ENCODE measurements around the gene IL36G.
"Not testable (repeated sequence)": the region's sequence is repeated elsewhere in the genome, so short reads cannot be mapped to it uniquely, and the experiment has no call there.

The IL36G gene

DNA sequence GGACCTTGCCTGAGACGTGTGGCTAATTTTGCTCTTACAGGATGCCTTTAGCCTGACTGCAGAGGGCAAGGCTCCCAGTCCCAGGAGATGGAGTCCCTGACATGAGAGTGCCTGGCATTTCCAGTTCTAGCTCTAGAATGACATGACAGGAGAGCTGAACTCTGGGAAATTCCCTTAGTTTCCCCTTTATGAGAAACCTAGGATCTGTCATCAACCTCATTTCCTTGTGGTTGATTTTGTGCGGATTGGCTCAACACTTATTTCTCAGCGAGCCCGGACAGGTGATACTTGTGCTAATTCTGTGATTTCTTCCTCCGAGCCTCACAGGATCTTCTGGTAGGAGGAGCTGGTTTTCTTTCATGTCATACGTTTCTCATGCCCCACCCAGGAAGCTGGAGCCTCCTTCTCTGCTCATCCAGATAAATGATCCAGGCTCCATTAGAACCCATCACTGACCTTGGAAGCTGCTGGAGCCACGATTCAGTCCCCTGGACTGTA lies at the start of gene IL36G:
Gene IL36G (plus strand): TSS at position 448 of the 498 bp plus-strand sequence. CDS start 633 bp downstream, outside the sequence.
- Histone ChIP-seq H2AFZ (ENCODE audit: low read depth, low read length) (no peak within 1 kb of the TSS), H3K36me3 (ENCODE audit: insufficient read depth, low read length) (no peaks in the 10 kb centered on the region), H3K4me3 (ENCODE audit: low read length) (no peak within 1 kb of the TSS), H3K9me3 (ENCODE audit: low read length) (no peaks in the 10 kb centered on the region), H3K4me1 (ENCODE audit: insufficient read depth, low read length) (no peaks in the 10 kb centered on the region), H3K27me3 (ENCODE audit: insufficient read depth, low read length) (peaks cover 14% of the 10 kb centered on the region)

DNA sequence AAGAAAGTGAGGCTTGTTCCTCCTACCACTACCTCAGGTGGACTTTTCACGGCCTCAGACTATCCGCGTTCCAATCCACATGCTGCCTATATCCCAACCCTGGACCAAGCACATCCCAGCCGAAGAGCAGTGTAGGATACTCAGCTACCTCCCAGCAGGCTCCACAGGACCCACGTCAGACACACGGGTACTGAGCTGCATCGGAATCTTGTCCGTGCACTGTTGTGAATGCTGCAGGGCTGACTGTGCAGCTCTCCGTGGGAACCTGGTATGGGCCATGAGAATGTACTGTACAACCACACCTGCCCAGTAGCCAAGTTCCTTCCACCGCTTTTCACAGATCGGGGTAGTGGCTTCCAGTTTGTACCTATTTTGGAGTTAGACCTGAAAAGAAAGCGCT lies 44.5 kb upstream of the IL36G start:
- Histone ChIP-seq H3K27me3 (ENCODE audit: insufficient read depth, low read length) (peaks cover 6% of the 10 kb centered on the region), H3K36me3 (ENCODE audit: insufficient read depth, low read length) (no peaks in the 10 kb centered on the region), H3K4me3 (ENCODE audit: low read length) (no peak overlapping the region)

DNA sequence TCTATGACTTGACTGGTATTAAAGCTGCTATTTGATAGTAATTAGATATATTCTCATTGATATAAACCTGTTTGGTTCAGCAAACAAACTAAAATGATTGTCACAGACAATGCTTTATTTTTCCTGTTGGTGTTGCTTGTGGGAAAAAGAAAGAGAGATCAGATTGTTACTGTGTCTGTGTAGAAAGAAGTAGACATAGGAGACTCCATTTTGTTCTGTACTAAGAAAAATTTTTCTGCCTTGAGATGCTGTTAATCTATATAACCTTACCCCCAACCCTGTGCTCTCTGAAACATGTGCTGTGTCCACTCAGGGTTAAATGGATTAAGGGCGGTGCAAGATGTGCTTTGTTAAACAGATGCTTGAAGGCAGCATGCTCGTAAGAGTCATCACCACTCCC lies 43.7 kb upstream of the IL36G start:
- H3K27me3 ChIP-seq (ENCODE audit: insufficient read depth, low read length); H2AFZ ChIP-seq (ENCODE audit: low read depth, low read length); H3K36me3 ChIP-seq (ENCODE audit: insufficient read depth, low read length); H3K4me3 ChIP-seq (ENCODE audit: low read length); H3K9me3 ChIP-seq (ENCODE audit: low read length); H3K4me1 ChIP-seq (ENCODE audit: insufficient read depth, low read length): not testable (repeated sequence)

More for the DNA sequence above, 44.5 kb upstream of the IL36G start:
- no peaks in the 10 kb centered on the region for H3K4me1 ChIP-seq (ENCODE audit: insufficient read depth, low read length)
- no peak overlapping the region for H2AFZ ChIP-seq (ENCODE audit: low read depth, low read length)
- no peaks in the 10 kb centered on the region for H3K9me3 ChIP-seq (ENCODE audit: low read length)

DNA sequence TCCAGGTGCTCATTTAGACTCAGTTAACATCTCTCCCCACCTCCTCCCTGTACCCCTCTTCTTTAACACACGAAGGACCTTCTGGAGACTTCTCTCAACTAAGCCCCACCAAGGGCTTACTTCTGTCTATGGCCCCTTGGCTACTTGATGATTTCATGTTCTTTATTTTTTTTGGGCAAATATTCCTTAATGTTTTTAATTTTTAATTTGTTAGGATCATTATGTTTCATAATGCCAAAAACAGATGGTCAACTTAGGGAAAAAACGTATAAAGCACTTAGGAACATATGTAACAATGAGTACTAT lies 40.9 kb upstream of the IL36G start:
- no peaks in the 10 kb centered on the region for H3K4me1 ChIP-seq (ENCODE audit: insufficient read depth, low read length)
- peaks cover 9% of the 10 kb centered on the region for H3K27me3 ChIP-seq (ENCODE audit: insufficient read depth, low read length)
- no peak overlapping the region for H2AFZ ChIP-seq (ENCODE audit: low read depth, low read length)
- H3K9me3 ChIP-seq (ENCODE audit: low read length), result no peaks in the 10 kb centered on the region
- H3K4me3 ChIP-seq (ENCODE audit: low read length), result no peak overlapping the region
- no peaks in the 10 kb centered on the region for H3K36me3 ChIP-seq (ENCODE audit: insufficient read depth, low read length)

DNA sequence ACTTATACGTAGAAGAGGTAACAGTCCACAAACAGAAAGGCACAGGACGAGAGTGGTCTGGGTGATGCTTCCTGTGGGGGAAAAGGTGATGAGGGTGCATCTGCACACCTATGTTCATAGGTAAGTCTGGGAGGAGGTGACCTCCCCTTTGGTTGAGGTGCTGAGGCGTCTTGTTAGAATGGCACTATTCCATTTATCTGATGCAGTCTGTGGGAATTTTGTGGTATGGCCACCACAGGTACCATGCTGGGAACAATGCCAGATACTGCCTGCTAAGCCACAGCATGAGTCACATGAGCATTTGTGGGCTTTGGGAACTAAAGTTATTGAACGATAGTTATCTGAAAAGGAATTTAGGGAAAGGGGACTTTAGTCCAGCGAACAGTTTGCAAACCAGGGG lies 38.9 kb upstream of the IL36G start:
- Histone ChIP-seq H3K27me3 (ENCODE audit: insufficient read depth, low read length) (peaks cover 7% of the 10 kb centered on the region), H2AFZ (ENCODE audit: low read depth, low read length) (no peak overlapping the region), H3K4me1 (ENCODE audit: insufficient read depth, low read length) (no peaks in the 10 kb centered on the region), H3K4me3 (ENCODE audit: low read length) (no peak overlapping the region), H3K9me3 (ENCODE audit: low read length) (no peaks in the 10 kb centered on the region), H3K36me3 (ENCODE audit: insufficient read depth, low read length) (no peaks in the 10 kb centered on the region)

DNA sequence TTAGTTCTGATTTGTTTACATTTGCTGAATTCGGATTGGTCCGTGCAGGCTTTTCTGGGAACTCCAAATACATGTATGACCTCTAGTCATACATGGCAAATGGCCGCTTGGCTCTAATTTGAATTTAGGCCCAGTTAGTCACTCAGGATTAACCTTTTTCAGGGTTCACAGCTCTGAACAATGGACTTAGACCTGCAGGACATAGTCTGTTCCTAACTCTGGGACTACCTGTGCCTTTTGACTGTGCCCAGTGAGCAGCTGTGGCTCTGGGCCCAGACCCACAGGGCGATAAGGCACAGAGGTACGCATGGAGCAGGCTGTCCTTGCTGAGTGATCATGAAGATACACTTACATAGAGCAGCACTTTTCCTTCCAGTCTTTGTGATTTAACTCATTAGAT lies 38.4 kb upstream of the IL36G start:
- H3K4me3 ChIP-seq (ENCODE audit: low read length), result no peak overlapping the region
- no peaks in the 10 kb centered on the region for H3K36me3 ChIP-seq (ENCODE audit: insufficient read depth, low read length)
- no peaks in the 10 kb centered on the region for H3K9me3 ChIP-seq (ENCODE audit: low read length)
- peaks cover 7% of the 10 kb centered on the region for H3K27me3 ChIP-seq (ENCODE audit: insufficient read depth, low read length)
- no peak overlapping the region for H2AFZ ChIP-seq (ENCODE audit: low read depth, low read length)
- no peaks in the 10 kb centered on the region for H3K4me1 ChIP-seq (ENCODE audit: insufficient read depth, low read length)

DNA sequence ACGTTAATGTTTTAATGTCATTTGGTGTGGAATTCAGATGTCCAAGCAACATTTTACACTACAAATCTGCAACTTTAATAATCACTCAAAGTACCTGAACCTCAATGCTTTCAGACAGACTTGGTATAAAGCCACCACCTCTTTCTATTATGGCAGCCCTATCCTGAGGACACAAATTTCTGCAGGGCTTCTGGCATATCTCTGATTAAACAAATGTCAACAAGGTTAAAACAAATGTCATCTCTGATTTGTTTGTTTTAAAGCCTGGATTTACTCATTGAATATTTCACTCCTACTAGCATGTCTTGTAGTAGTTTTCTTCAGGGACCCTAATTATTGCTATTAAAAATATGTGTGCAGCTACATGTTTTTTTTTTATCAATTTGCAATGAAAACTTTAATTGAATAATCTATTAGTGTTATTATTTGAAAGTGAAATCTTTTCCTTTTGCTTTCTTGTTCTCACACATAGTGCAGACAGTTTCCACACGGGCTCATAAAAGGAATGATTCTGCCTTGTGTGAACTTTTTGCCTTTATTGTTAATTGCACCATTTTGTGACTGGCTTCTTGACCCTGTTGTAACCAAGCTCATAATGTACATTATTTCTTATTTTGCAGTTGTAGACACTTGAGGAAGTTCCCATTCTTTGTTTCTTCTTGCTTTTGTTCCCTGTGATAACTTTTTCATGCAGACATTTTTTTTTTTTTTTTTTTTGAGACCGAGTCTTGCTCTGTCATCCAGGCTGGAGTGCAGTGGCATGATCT lies 36.8 kb upstream of the IL36G start:
- H3K9me3 ChIP-seq (ENCODE audit: low read length), result no peaks in the 10 kb centered on the region
- no peak overlapping the region for H3K4me3 ChIP-seq (ENCODE audit: low read length)
- H2AFZ ChIP-seq (ENCODE audit: low read depth, low read length), result no peak overlapping the region
- peaks cover 7% of the 10 kb centered on the region for H3K27me3 ChIP-seq (ENCODE audit: insufficient read depth, low read length)
- no peaks in the 10 kb centered on the region for H3K36me3 ChIP-seq (ENCODE audit: insufficient read depth, low read length)
- no peaks in the 10 kb centered on the region for H3K4me1 ChIP-seq (ENCODE audit: insufficient read depth, low read length)

DNA sequence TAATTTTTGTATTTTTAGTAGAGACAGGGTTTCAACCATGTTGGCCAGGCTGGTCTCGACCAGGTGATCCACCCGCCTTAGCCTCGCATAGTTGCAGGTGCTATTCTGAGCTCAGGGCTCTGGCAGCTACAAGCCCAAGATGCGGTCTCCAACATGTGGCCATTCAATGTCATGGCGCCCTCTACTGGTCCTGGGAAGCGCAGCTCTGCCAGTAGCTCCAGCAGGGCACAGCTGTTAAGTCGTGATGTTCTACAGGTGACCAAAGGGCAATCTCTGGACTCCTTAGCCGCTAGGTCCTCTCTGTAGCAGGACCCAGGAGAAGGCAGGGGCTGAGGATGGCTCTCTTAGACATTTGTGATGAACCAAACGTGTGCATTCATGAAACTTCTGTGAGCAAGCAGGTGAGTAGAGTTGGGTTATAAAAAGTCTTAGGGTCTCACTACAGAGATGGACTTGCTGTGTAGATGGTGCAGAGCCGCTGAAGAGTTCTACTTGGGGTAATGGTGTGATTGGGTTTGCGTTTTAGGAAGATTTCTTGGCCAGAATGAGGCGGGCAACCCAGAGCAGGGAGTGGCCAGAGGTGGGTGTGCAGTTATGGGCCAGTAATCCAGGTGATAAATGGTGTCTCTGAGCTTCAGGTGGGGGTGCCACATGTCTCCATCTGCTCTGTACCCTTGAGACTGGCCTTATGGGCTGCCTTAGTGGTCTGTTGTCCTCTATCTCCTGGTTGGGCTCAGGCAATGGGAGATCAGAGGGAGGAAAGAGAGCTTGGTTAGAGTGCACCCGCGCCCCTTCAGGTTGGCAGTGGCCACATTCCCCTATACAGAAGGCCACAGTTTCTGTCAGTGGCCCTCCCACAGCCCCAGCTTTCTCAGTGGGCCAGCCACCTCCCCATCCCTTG lies 35.8 kb upstream of the IL36G start:
- H2AFZ ChIP-seq (ENCODE audit: low read depth, low read length), result no peak overlapping the region
- H3K4me3 ChIP-seq (ENCODE audit: low read length), result no peak overlapping the region
- H3K9me3 ChIP-seq (ENCODE audit: low read length), result no peaks in the 10 kb centered on the region
- no peaks in the 10 kb centered on the region for H3K4me1 ChIP-seq (ENCODE audit: insufficient read depth, low read length)
- H3K36me3 ChIP-seq (ENCODE audit: insufficient read depth, low read length), result no peaks in the 10 kb centered on the region
- peaks cover 7% of the 10 kb centered on the region for H3K27me3 ChIP-seq (ENCODE audit: insufficient read depth, low read length)

DNA sequence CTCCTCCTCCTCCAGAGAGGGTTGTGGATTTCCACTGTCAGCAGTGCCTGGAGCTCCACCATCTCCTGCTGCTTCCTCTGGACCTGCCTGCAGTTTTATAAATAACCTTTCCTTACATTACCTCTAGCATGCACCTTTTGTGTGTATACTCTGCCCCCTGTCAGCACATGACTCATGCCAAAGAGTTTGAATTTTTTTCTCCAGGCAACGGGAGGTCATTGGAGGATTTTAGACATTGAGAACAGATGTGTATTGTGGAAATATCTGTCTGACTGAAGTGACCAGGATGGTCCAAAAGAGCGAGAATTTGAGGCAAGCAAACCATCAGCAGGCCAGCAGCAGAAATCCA lies 35.2 kb upstream of the IL36G start:
- Histone ChIP-seq H3K4me3 (ENCODE audit: low read length) (no peak overlapping the region), H3K4me1 (ENCODE audit: insufficient read depth, low read length) (no peaks in the 10 kb centered on the region), H2AFZ (ENCODE audit: low read depth, low read length) (no peak overlapping the region), H3K27me3 (ENCODE audit: insufficient read depth, low read length) (peaks cover 7% of the 10 kb centered on the region), H3K9me3 (ENCODE audit: low read length) (no peaks in the 10 kb centered on the region), H3K36me3 (ENCODE audit: insufficient read depth, low read length) (no peaks in the 10 kb centered on the region)

DNA sequence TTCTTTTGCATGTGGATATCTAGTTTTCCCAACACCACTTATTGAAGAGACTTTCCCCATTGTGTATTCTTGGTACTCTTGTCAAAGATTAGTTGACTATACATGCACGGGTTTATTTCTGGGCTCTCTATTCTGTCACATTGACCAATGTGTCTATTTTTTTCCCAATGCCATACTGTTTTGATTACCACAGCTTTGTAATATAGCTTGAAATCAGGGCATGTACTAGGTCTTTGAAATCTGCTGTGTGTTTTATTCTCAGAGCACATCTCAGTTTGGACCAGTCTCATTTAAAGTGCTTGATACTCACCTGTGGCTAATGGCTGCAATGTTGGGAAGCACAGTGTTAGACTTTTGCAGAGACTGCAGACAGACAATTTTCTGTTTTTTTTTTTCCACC lies 32.8 kb upstream of the IL36G start:
- no peaks in the 10 kb centered on the region for H3K27me3 ChIP-seq (ENCODE audit: insufficient read depth, low read length)
- no peak overlapping the region for H3K4me3 ChIP-seq (ENCODE audit: low read length)
- no peaks in the 10 kb centered on the region for H3K9me3 ChIP-seq (ENCODE audit: low read length)
- H3K4me1 ChIP-seq (ENCODE audit: insufficient read depth, low read length), result no peaks in the 10 kb centered on the region
- H3K36me3 ChIP-seq (ENCODE audit: insufficient read depth, low read length), result no peaks in the 10 kb centered on the region
- H2AFZ ChIP-seq (ENCODE audit: low read depth, low read length), result no peak overlapping the region

DNA sequence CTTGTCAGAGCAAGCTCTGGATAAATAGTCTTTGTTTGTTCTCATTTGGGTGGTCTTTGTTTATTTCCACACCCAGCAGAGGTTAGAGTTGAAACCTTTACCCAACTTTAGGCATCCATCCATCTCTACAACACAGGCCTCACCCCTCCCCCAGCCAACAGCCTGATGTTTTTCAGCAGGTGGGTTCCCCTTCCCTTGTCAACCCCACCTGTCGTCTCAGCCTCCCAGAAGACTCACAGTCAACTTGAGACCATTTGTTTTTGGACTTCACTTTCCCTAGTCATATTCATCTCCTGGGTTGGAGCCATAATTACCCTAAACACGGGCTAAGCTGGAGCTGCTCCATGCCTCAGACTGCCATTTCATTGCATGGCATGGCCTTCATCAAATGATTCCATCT lies 31.7 kb upstream of the IL36G start:
- Histone ChIP-seq H3K4me3 (ENCODE audit: low read length) (no peak overlapping the region), H2AFZ (ENCODE audit: low read depth, low read length) (no peak overlapping the region), H3K36me3 (ENCODE audit: insufficient read depth, low read length) (no peaks in the 10 kb centered on the region), H3K4me1 (ENCODE audit: insufficient read depth, low read length) (no peaks in the 10 kb centered on the region), H3K27me3 (ENCODE audit: insufficient read depth, low read length) (no peaks in the 10 kb centered on the region), H3K9me3 (ENCODE audit: low read length) (no peaks in the 10 kb centered on the region)

DNA sequence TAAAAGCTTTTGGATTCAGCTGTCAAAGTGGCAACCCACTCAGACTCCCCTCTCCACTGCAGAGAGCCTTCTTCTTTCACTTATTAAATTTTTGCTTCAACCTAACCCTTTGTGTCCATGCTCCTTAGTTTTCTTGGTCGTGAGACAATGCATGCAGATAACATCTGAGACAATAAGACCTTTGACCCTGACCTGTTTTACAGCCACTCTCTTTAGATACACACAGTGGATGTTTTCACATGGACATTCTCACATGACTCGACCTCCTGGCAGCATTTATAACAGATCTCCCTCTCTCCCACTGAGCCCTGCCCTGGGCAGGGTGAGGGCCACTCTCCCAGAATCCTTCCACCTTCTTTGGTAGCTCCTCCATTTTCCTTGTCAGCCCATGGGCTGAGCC lies 30.4 kb upstream of the IL36G start:
- Histone ChIP-seq H3K4me3 (ENCODE audit: low read length) (no peak overlapping the region), H3K36me3 (ENCODE audit: insufficient read depth, low read length) (no peaks in the 10 kb centered on the region), H2AFZ (ENCODE audit: low read depth, low read length) (no peak overlapping the region), H3K9me3 (ENCODE audit: low read length) (no peaks in the 10 kb centered on the region), H3K27me3 (ENCODE audit: insufficient read depth, low read length) (no peaks in the 10 kb centered on the region), H3K4me1 (ENCODE audit: insufficient read depth, low read length) (no peaks in the 10 kb centered on the region)

DNA sequence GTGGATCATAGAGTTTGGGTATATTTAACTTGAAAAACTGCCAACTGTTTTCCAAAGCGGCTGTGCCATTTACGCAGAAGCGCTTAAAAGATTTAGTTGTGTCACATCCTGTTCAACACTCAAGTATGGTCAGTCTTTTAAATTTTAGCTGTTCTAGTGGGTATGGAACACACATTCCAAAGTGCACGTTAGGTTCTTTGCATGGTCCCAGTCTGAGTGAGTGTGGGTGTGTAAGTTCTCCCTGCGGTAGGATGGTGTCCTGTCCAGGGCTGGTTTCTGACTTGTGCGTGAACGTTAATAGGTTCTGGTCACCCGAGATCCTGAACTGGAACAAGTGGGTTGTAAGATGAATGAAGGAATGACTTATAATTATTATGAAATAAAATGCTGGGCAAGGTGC lies 28.4 kb upstream of the IL36G start:
- no peak overlapping the region for H3K4me3 ChIP-seq (ENCODE audit: low read length)
- H2AFZ ChIP-seq (ENCODE audit: low read depth, low read length), result no peak overlapping the region
- H3K36me3 ChIP-seq (ENCODE audit: insufficient read depth, low read length), result no peaks in the 10 kb centered on the region
- no peaks in the 10 kb centered on the region for H3K9me3 ChIP-seq (ENCODE audit: low read length)
- H3K27me3 ChIP-seq (ENCODE audit: insufficient read depth, low read length), result no peaks in the 10 kb centered on the region
- H3K4me1 ChIP-seq (ENCODE audit: insufficient read depth, low read length), result no peaks in the 10 kb centered on the region
